ENCODE measurements around the gene HIVEP3. TPM values are rescaled to one million over a fixed set of nuclear protein-coding genes. Genes with fewer than 3 reads are reported as not detected.
A peak's percentile ranks its signal among the peaks of the same experiment; 100 is the strongest.

Gene HIVEP3
- total and polyA plus RNA-seq, 2 of the 13 experiments (the other 11 are each of a cell fraction or from before 2014, with no cell fraction given), result 0.05 TPM; not detected in 1

GRCh38 chr1:41583658-41584547 lies 334.8 kb downstream of the HIVEP3 start:
- TF ChIP-seq MBNL3 (CRISPR knock-in tag; conservative IDR thresholded peaks at IDR 0.05), result no peak
- TF ChIP-seq ZNF496 (CRISPR knock-in tag; IDR thresholded peaks at IDR 0.05; ENCODE audit: insufficient replicate concordance), result no peak
- no peak for TF ChIP-seq NR1H2 (CRISPR knock-in tag; IDR thresholded peaks at IDR 0.05; ENCODE audit: borderline replicate concordance, low read depth)
- TF ChIP-seq AKAP8 (CRISPR knock-in tag; IDR thresholded peaks at IDR 0.05), result no peak
- TF ChIP-seq ZNF333 (CRISPR knock-in tag; IDR thresholded peaks at IDR 0.05; ENCODE audit: borderline replicate concordance), result no peak
- no peak for TF ChIP-seq FOXA3 (CRISPR knock-in tag; IDR thresholded peaks at IDR 0.05)
- no peak for TF ChIP-seq PBX2 (CRISPR knock-in tag; IDR thresholded peaks at IDR 0.05)
- TF ChIP-seq PCBP2 (optimal IDR thresholded peaks at IDR 0.05; ENCODE audit: low read depth, low read length, poor library complexity, severe bottlenecking), result no peak
- TF ChIP-seq TOPORS (CRISPR knock-in tag; IDR thresholded peaks at IDR 0.05), result no peak
- no peak for TF ChIP-seq ZBTB38 (CRISPR knock-in tag; IDR thresholded peaks at IDR 0.05)
- peak; percentile 42; the same call in 2 of the 3 replicates for ATAC-seq
- H3K4me2 ChIP-seq (ENCODE audit: low read depth, low read length), result no peak overlapping the region
- intact Hi-C loops (cut with micrococcal nuclease; ENCODE audit: unreplicated experiment), result no loop called here
- no peak overlapping the region for H3K27ac ChIP-seq (ENCODE audit: extremely low read length, insufficient read depth, low read length)
- H3K79me2 ChIP-seq (ENCODE audit: insufficient read depth, low read length), result no peaks in the 10 kb centered on the region
- ChIA-PET POLR2A (no interaction called here), CTCF (ENCODE audit: low intra/inter-chr PET ratio, low total read pairs) (no interaction called here)
- 34% methylated on average over 15 of the region's 25 CpGs for WGBS (ENCODE audit: low lambda C conversion rate)
- no peak for DNase-seq (ENCODE audit: low spot score)
- H4K20me1 ChIP-seq (ENCODE audit: insufficient read depth, low read length), result no peaks in the 10 kb centered on the region
- BruUV-seq (replicated peaks), result no TSS peak
- no peaks in the 10 kb centered on the region for H3K36me3 ChIP-seq (replicated peaks in 1 of 2; ENCODE audit: control insufficient read depth in 1 of 2, insufficient read depth in 2 of 2, low read length in 2 of 2)
- H3K9me3 ChIP-seq (ENCODE audit: low read length), result no peaks in the 10 kb centered on the region
- in situ Hi-C loops (cut with HindIII; ENCODE audit: extremely low pct_ligation_motif_present, low pct_unique_long_range_greater_than_20kb), result no loop called here
- no peak for FAIRE-seq
- H3K9ac ChIP-seq (ENCODE audit: insufficient read depth, low read depth, low read length), result no peak overlapping the region
- H3K4me3 ChIP-seq (replicated peaks in 1 of 3; ENCODE audit: insufficient read depth in 1 of 3, low read depth in 2 of 3, low read length in 3 of 3), result no peak overlapping the region
- no peak overlapping the region for H2AFZ ChIP-seq (ENCODE audit: low read length)
- peaks cover 1 to 51% of the 10 kb centered on the region in 2 experiments for H3K27me3 ChIP-seq (ENCODE audit: control insufficient read depth in 1 of 2, insufficient read depth in 2 of 2, low read length in 2 of 2)
- no peaks in the 10 kb centered on the region for H3K4me1 ChIP-seq (ENCODE audit: insufficient read depth, low read length)

All from HepG2 (cell line).